ENCODE data around the gene CASP8. TPM values are rescaled to one million over a fixed set of nuclear protein-coding genes. Genes with fewer than 3 reads are reported as not detected.
A peak's percentile ranks its signal among the peaks of the same experiment; 100 is the strongest.

The CASP8 gene
- total RNA-seq (10 to 100 TPM in 4 of 5 donors, 1 to 10 TPM in 1; 6.4 to 32.3 (median 17.0) TPM), polyA plus RNA-seq (10 to 100 TPM in 1 of 3 donors, 1 to 10 TPM in 2; 8.0 to 11.3 (median 8.6) TPM)
- long read RNA-seq, donor 1, partial matches to known transcripts: 0 of 1 reads
- long read RNA-seq, donor 1, other reads (novel, unspliced or antisense): 0 of 1 reads
- long read RNA-seq, donor 2, partial matches to known transcripts: 0 of 2 reads
- long read RNA-seq, donor 2, other reads (novel, unspliced or antisense): 0 of 2 reads
- long read RNA-seq, donor 3, partial matches to known transcripts: 0 of 1 reads
- long read RNA-seq, donor 3, other reads (novel, unspliced or antisense): 0 of 1 reads
- long read RNA-seq, donor 4: 0 reads
- long read RNA-seq, donor 5: 0 reads
- long read RNA-seq, donor 6: 0 reads
- long read RNA-seq, donor 7: 0 reads
- long read RNA-seq, donor 8: 0 reads
- long read RNA-seq, donor 9, partial matches to known transcripts: 0 of 6 reads
- long read RNA-seq, donor 9, other reads (novel, unspliced or antisense): 5 of 6 reads
- long read RNA-seq, donor 10: 0 reads

DNA sequence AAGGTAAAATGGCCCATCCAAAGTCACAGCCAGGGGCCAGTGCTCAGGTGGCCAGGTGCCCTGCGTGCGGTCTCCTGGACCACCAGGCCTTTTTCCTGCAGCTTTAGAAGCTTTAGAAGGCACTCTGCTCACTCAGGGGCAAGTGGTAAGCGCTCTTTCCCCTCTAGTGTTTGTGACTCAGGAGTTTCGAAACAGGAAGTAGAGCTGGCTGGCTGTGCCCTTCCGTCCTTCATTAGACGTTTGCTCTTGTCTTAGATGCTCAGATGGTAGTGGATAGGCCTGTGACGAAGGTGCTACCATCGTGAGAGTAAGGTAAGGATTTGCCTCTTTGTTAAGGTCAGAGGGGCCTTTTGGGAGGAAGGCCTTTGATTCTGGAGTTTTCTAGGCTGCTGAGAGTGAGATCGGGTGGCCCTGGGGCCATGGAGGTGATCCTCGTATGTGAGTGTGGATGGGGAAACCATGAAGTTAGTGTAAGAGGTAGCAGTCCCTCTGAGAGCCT is at the start of gene CASP8:
Gene CASP8 (plus strand): TSS at position 235 of the 499 bp plus-strand sequence. CDS start 5,951 bp downstream, outside the sequence.
- peak within 1 kb of the TSS; percentile 34 to 96 (median 88) for H3K27ac ChIP-seq
- no peaks in the 10 kb centered on the region for H3K9me3 ChIP-seq
- intact Hi-C loops (cut with DNase I; ENCODE audit: low total_unique reads): no loop called here
- WGBS, 5 donors: 61 to 82% (median 74%) methylated on average over 10 of the region's 10 CpGs
- H3K4me3 ChIP-seq: peak within 1 kb of the TSS; percentile 8 to 66 (median 56)
- H3K36me3 ChIP-seq: no peaks in the 10 kb centered on the region
- TF ChIP-seq EP300 (IDR thresholded peaks at IDR 0.05) (no peak), POLR2AphosphoS5 (IDR thresholded peaks at IDR 0.05) (peak in 2 of 3 donors; percentile 83 to 84)
- DNase-seq: peak; percentile 50 to 59
- no peaks in the 10 kb centered on the region for H3K27me3 ChIP-seq
- H3K4me1 ChIP-seq: peaks cover 6 to 76% (median 36%) of the 10 kb centered on the region in 4 donors

DNA sequence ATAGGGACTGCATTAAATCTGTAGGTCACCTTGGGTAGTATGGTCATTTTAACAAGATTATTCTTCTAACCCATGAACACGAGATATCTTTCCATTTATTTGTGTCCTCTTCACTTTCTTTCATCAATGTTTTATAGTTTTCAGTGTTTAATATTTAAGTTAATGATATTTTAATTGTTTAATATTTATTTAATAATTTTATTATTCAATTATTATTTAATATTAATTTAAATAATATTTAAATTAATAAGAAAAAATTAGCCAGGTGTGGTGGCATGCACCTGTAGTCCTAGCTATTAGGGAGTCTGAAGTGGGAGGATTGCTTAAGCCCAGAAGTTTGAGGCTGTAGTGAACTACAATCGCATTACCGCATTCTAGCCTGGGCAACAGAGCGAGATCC is 44.4 kb upstream of the CASP8 start:
- Histone ChIP-seq H3K9me3 (no peaks in the 10 kb centered on the region), H3K27ac (no peak overlapping the region), H3K4me1 (peaks cover 0 to 20% (median 17%) of the 10 kb centered on the region in 4 donors), H3K4me3 (no peak overlapping the region), H3K27me3 (no peaks in the 10 kb centered on the region), H3K36me3 (peaks cover 7 to 39% (median 26%) of the 10 kb centered on the region in 4 donors)
- 92 to 98% (median 97%) methylated on average over 4 of the region's 4 CpGs for WGBS, 5 donors
- DNase-seq: no peak
- intact Hi-C loops (cut with DNase I; ENCODE audit: low total_unique reads): no loop called here
- TF ChIP-seq, protein P1, sequence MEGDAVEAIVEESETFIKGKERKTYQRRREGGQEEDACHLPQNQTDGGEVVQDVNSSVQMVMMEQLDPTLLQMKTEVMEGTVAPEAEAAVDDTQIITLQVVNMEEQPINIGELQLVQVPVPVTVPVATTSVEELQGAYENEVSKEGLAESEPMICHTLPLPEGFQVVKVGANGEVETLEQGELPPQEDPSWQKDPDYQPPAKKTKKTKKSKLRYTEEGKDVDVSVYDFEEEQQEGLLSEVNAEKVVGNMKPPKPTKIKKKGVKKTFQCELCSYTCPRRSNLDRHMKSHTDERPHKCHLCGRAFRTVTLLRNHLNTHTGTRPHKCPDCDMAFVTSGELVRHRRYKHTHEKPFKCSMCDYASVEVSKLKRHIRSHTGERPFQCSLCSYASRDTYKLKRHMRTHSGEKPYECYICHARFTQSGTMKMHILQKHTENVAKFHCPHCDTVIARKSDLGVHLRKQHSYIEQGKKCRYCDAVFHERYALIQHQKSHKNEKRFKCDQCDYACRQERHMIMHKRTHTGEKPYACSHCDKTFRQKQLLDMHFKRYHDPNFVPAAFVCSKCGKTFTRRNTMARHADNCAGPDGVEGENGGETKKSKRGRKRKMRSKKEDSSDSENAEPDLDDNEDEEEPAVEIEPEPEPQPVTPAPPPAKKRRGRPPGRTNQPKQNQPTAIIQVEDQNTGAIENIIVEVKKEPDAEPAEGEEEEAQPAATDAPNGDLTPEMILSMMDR (IDR thresholded peaks at IDR 0.05): no peak
- TF ChIP-seq POLR2A (IDR thresholded peaks at IDR 0.05) (no peak), EP300 (IDR thresholded peaks at IDR 0.05) (no peak), POLR2AphosphoS5 (IDR thresholded peaks at IDR 0.05) (no peak)

GRCh38 chr2:201216918-201217317 is 43.4 kb upstream of the CASP8 start:
- Histone ChIP-seq H3K36me3 (peaks cover 7 to 39% (median 26%) of the 10 kb centered on the region in 4 donors), H3K9me3 (no peaks in the 10 kb centered on the region), H3K27ac (no peak overlapping the region), H3K27me3 (no peaks in the 10 kb centered on the region), H3K4me3 (no peak overlapping the region), H3K4me1 (peaks cover 0 to 21% (median 19%) of the 10 kb centered on the region in 4 donors)
- 72 to 97% (median 91%) methylated on average over 1 of the region's 1 CpG for WGBS, 5 donors
- DNase-seq: no peak
- TF ChIP-seq POLR2AphosphoS5 (IDR thresholded peaks at IDR 0.05) (no peak), EP300 (IDR thresholded peaks at IDR 0.05) (no peak), POLR2A (IDR thresholded peaks at IDR 0.05) (no peak)
- TF ChIP-seq, protein P1 (IDR thresholded peaks at IDR 0.05): no peak
- intact Hi-C loops (cut with DNase I; ENCODE audit: low total_unique reads): no loop called here

- DNase-seq: no peak
- WGBS, 5 donors: 93 to 96% (median 95%) methylated on average over 6 of the region's 6 CpGs
- intact Hi-C loops (cut with DNase I; ENCODE audit: low total_unique reads): no loop called here
Measured at GRCh38 chr2:201218780-201219179, 41.6 kb upstream of the CASP8 start.

More at GRCh38 chr2:201218780-201219179, 41.6 kb upstream of the CASP8 start:
- H3K9me3 ChIP-seq: no peaks in the 10 kb centered on the region
- peaks cover 7 to 39% (median 26%) of the 10 kb centered on the region in 4 donors for H3K36me3 ChIP-seq
- TF ChIP-seq, protein P1 (IDR thresholded peaks at IDR 0.05): no peak
- TF ChIP-seq POLR2A (IDR thresholded peaks at IDR 0.05): no peak
- TF ChIP-seq POLR2AphosphoS5 (IDR thresholded peaks at IDR 0.05): no peak
- no peak for TF ChIP-seq EP300 (IDR thresholded peaks at IDR 0.05)
- no peaks in the 10 kb centered on the region for H3K27me3 ChIP-seq
- H3K27ac ChIP-seq: peak overlapping the region in 2 of 5 donors; percentile 45 to 82
- H3K4me1 ChIP-seq: peaks cover 0 to 21% (median 19%) of the 10 kb centered on the region in 4 donors
- no peak overlapping the region for H3K4me3 ChIP-seq

All from stomach (tissue), 19 donors.